WTC11 (cell line): ENCODE results near the gene OSM.

Source experiments
- CREB1 ChIP-seq: sonication (generic); formaldehyde crosslinking; IDR thresholded peaks from 2 replicates; pipeline ENCODE4 v1.8.0; 2023; ENCODE audit warnings: mild to moderate bottlenecking, missing genetic modification reagents
- FOXK1 ChIP-seq: sonication (generic); formaldehyde crosslinking; IDR thresholded peaks from 2 replicates; pipeline ENCODE4 v1.8.0; 2022; ENCODE audit warnings: mild to moderate bottlenecking, moderate library complexity, missing genetic modification reagents
- MXD4 ChIP-seq: fragments of 250-450 bp; sonication (Bioruptor Pico); IDR thresholded peaks from 2 replicates; pipeline ENCODE4 v1.8.0; 2021; ENCODE audit warnings: mild to moderate bottlenecking, moderate library complexity, borderline replicate concordance
- TCF7 ChIP-seq: sonication (generic); formaldehyde crosslinking; IDR thresholded peaks from 2 replicates; pipeline ENCODE4 v1.8.0; 2022; ENCODE audit warnings: mild to moderate bottlenecking, low read depth, missing genetic modification reagents, moderate library complexity
- TEAD1 ChIP-seq: sonication (generic); formaldehyde crosslinking; IDR thresholded peaks from 2 replicates; pipeline ENCODE4 v1.8.0; 2022; ENCODE audit warnings: mild to moderate bottlenecking, missing genetic modification reagents
- TF ChIP-seq, protein P1 (sequence below): fragments of 200-600 bp; IDR thresholded peaks from 2 replicates; pipeline ENCODE4 v1.8.0; 2022; ENCODE audit warnings: antibody characterized with exemption
- TF ChIP-seq, protein P2 (sequence below): sonication (generic); formaldehyde crosslinking; IDR thresholded peaks from 2 replicates; pipeline ENCODE4 v1.8.1; 2023; ENCODE audit warnings: mild to moderate bottlenecking, missing genetic modification reagents
- TF ChIP-seq, protein P3 (sequence below): sonication (generic); formaldehyde crosslinking; IDR thresholded peaks from 2 replicates; pipeline ENCODE4 v1.8.1; 2023; ENCODE audit warnings: mild to moderate bottlenecking, moderate library complexity, missing genetic modification reagents
- TF ChIP-seq, protein P4 (sequence below): sonication (generic); formaldehyde crosslinking; IDR thresholded peaks from 2 replicates; pipeline ENCODE4 v1.8.1; 2023; ENCODE audit warnings: mild to moderate bottlenecking, missing genetic modification reagents, moderate library complexity

DNA sequence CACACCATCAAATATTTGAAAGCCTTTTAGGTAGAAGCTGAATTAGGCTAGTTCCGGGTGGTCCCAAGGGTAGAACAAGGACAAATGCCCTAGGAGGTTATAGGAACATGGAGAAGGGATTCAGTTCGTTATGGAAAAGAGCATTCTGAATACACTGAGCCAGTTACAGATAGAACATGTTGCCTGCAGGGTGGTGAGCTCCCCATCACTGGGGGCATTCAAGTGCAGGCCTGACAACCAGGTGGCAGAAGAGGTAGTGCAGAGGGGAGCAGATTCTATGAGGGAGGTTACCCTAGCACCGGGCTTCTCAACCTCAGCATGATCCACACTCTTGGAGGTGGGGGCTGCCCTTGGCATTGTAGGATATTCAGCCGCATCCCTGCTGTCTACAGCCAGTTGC is 44.3 kb downstream of the OSM start:
- TF ChIP-seq TEAD1 (CRISPR knock-in tag), result no peak
- TF ChIP-seq, protein P1, sequence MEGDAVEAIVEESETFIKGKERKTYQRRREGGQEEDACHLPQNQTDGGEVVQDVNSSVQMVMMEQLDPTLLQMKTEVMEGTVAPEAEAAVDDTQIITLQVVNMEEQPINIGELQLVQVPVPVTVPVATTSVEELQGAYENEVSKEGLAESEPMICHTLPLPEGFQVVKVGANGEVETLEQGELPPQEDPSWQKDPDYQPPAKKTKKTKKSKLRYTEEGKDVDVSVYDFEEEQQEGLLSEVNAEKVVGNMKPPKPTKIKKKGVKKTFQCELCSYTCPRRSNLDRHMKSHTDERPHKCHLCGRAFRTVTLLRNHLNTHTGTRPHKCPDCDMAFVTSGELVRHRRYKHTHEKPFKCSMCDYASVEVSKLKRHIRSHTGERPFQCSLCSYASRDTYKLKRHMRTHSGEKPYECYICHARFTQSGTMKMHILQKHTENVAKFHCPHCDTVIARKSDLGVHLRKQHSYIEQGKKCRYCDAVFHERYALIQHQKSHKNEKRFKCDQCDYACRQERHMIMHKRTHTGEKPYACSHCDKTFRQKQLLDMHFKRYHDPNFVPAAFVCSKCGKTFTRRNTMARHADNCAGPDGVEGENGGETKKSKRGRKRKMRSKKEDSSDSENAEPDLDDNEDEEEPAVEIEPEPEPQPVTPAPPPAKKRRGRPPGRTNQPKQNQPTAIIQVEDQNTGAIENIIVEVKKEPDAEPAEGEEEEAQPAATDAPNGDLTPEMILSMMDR, result no peak
- TF ChIP-seq CREB1 (CRISPR knock-in tag), result no peak
- TF ChIP-seq, protein P2, sequence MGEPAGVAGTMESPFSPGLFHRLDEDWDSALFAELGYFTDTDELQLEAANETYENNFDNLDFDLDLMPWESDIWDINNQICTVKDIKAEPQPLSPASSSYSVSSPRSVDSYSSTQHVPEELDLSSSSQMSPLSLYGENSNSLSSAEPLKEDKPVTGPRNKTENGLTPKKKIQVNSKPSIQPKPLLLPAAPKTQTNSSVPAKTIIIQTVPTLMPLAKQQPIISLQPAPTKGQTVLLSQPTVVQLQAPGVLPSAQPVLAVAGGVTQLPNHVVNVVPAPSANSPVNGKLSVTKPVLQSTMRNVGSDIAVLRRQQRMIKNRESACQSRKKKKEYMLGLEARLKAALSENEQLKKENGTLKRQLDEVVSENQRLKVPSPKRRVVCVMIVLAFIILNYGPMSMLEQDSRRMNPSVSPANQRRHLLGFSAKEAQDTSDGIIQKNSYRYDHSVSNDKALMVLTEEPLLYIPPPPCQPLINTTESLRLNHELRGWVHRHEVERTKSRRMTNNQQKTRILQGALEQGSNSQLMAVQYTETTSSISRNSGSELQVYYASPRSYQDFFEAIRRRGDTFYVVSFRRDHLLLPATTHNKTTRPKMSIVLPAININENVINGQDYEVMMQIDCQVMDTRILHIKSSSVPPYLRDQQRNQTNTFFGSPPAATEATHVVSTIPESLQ (CRISPR knock-in tag), result no peak
- TF ChIP-seq, protein P3, sequence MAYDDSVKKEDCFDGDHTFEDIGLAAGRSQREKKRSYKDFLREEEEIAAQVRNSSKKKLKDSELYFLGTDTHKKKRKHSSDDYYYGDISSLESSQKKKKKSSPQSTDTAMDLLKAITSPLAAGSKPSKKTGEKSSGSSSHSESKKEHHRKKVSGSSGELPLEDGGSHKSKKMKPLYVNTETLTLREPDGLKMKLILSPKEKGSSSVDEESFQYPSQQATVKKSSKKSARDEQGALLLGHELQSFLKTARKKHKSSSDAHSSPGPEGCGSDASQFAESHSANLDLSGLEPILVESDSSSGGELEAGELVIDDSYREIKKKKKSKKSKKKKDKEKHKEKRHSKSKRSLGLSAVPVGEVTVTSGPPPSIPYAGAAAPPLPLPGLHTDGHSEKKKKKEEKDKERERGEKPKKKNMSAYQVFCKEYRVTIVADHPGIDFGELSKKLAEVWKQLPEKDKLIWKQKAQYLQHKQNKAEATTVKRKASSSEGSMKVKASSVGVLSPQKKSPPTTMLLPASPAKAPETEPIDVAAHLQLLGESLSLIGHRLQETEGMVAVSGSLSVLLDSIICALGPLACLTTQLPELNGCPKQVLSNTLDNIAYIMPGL (CRISPR knock-in tag), result no peak
- TF ChIP-seq, protein P4, sequence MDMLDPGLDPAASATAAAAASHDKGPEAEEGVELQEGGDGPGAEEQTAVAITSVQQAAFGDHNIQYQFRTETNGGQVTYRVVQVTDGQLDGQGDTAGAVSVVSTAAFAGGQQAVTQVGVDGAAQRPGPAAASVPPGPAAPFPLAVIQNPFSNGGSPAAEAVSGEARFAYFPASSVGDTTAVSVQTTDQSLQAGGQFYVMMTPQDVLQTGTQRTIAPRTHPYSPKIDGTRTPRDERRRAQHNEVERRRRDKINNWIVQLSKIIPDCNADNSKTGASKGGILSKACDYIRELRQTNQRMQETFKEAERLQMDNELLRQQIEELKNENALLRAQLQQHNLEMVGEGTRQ (CRISPR knock-in tag), result no peak
- no peak for TF ChIP-seq TCF7 (CRISPR knock-in tag)
- TF ChIP-seq FOXK1, result no peak
- TF ChIP-seq MXD4, result no peak
